ENCODE data around the gene MRPL41. TPM values are rescaled to one million over a fixed set of nuclear protein-coding genes. Genes with fewer than 3 reads are reported as not detected.
A peak's percentile ranks its signal among the peaks of the same experiment; 100 is the strongest.
"Not testable (repeated sequence)": the region's sequence is repeated elsewhere in the genome, so short reads cannot be mapped to it uniquely, and the experiment has no call there.

The MRPL41 gene
- total RNA-seq, 1 donor = 15.6 TPM

GRCh38 chr9:137536594-137537131 is 15.0 kb upstream of the MRPL41 start:
- not testable (repeated sequence) for H3K27me3 ChIP-seq (ENCODE audit: insufficient read depth, low read length); H3K4me3 ChIP-seq (ENCODE audit: low read length); H3K9me3 ChIP-seq (ENCODE audit: low read depth, low read length)
- H3K4me1 ChIP-seq (ENCODE audit: insufficient read depth, low read length) = peaks cover 15% of the 10 kb centered on the region

GRCh38 chr9:137538058-137538457 is 13.6 kb upstream of the MRPL41 start:
- Histone ChIP-seq H3K9me3 (ENCODE audit: low read depth, low read length) (no peaks in the 10 kb centered on the region), H3K4me1 (ENCODE audit: insufficient read depth, low read length) (peaks cover 15% of the 10 kb centered on the region), H3K27me3 (ENCODE audit: insufficient read depth, low read length) (no peaks in the 10 kb centered on the region), H3K4me3 (ENCODE audit: low read length) (no peak overlapping the region)

GRCh38 chr9:137540536-137540935 is 11.1 kb upstream of the MRPL41 start:
- Histone ChIP-seq H3K4me1 (ENCODE audit: insufficient read depth, low read length) (peaks cover 9% of the 10 kb centered on the region), H3K4me3 (ENCODE audit: low read length) (no peak overlapping the region), H3K27me3 (ENCODE audit: insufficient read depth, low read length) (no peaks in the 10 kb centered on the region), H3K9me3 (ENCODE audit: low read depth, low read length) (no peaks in the 10 kb centered on the region)

DNA sequence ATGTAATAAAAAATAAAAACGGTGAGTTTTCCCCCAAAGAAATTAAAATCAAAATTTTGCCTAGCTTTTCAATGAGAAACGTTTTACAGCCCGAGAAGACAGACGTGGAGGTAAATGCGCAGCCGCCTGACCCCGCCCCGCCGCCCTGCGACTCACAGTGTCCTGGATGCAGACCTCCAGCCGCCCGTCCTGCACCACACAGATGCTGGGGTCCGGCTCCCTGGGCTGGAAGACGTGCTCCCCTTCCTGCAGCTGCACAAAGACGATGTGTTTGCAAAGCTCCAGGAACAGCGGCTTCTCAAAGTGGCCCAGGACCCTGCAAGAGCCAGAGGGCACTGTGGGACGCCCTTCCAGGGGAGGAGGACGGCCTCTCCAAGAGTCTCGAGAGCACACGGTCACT is 9.2 kb upstream of the MRPL41 start:
- H3K9me3 ChIP-seq (ENCODE audit: low read depth, low read length) = no peaks in the 10 kb centered on the region
- no peaks in the 10 kb centered on the region for H3K27me3 ChIP-seq (ENCODE audit: insufficient read depth, low read length)
- H3K4me1 ChIP-seq (ENCODE audit: insufficient read depth, low read length) = no peaks in the 10 kb centered on the region
- no peak overlapping the region for H3K4me3 ChIP-seq (ENCODE audit: low read length)

GRCh38 chr9:137543237-137543963 is 8.3 kb upstream of the MRPL41 start:
- Histone ChIP-seq H3K9me3 (ENCODE audit: low read depth, low read length) (no peaks in the 10 kb centered on the region), H3K4me1 (ENCODE audit: insufficient read depth, low read length) (no peaks in the 10 kb centered on the region), H3K4me3 (ENCODE audit: low read length) (no peak overlapping the region), H3K27me3 (ENCODE audit: insufficient read depth, low read length) (no peaks in the 10 kb centered on the region)

DNA sequence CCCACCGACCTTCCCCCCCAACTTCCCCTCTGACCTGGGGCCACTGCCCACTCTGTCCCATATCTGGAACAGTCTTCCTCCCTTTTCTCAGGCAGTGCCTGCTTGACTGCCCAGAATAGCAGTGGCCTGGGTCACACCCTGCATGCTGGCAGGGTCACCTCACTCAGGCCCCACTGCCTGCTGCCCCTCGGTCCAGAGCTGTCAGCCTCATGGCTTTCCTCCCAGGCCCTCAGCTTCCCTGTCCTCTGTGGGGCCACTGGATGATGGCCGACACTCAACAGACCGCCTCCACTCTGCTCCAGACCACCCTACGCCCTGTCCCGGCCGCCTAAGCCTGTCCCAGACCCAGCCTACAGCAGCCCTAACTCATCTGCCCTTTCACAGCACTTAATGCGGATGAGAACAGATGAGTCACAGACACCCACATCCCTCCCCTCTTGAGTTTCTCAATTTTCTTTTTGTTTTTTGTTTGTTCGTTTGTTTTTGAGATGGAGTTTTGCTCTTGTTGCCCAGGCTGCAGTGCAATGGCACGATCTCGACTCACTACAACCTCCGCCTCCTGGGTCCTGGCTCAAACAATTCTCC is 7.4 kb upstream of the MRPL41 start:
- H3K4me1 ChIP-seq (ENCODE audit: insufficient read depth, low read length) = peaks cover 5% of the 10 kb centered on the region
- no peaks in the 10 kb centered on the region for H3K27me3 ChIP-seq (ENCODE audit: insufficient read depth, low read length)
- H3K4me3 ChIP-seq (ENCODE audit: low read length) = no peak overlapping the region
- no peaks in the 10 kb centered on the region for H3K9me3 ChIP-seq (ENCODE audit: low read depth, low read length)

GRCh38 chr9:137545123-137545522 is 6.6 kb upstream of the MRPL41 start:
- Histone ChIP-seq H3K4me3 (ENCODE audit: low read length) (no peak overlapping the region), H3K27me3 (ENCODE audit: insufficient read depth, low read length) (no peaks in the 10 kb centered on the region), H3K9me3 (ENCODE audit: low read depth, low read length) (no peaks in the 10 kb centered on the region), H3K4me1 (ENCODE audit: insufficient read depth, low read length) (peaks cover 12% of the 10 kb centered on the region)

DNA sequence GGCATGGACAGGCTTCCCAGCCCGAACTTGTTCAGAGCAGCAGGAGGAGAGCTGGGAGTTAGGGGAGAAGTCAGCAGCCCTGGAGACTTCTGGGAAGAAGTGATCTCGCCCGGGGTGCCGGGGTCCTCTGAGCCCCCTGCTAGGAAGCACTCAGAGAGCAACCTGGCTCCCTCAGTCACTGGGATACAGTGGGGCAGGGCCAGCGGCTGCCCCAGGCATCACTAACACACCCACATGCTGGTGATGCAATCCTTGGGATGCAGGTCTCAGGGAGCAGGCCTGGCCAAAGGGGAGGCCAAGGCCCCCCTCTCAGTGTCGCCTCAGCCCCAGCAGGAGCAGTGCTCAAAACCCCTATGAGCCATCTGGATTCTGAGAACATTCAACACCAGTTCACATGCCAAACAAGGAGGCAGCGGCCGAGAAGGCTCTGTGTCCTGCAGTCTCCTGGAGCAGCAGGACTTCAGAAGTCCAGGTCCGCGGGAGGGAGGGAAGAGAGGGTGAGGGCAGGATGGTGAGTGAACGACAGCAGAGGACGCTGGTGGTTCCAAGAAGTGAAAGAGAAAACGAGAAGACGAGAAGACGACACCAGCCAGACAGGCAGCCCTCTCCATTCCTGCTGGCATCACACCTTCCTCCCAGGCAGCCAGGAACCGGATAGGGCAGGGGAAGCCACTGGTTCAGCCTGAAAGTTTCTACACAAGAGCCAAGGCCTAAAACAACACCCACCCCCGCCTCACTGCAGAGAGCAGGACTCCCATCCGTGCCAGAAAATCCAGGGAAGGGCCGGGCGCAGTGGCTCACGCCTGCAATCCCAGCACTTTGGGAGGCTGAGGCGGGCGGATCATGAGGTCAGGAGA is 3.8 kb upstream of the MRPL41 start:
- Histone ChIP-seq H3K27me3 (ENCODE audit: insufficient read depth, low read length) (no peaks in the 10 kb centered on the region), H3K4me1 (ENCODE audit: insufficient read depth, low read length) (peaks cover 22% of the 10 kb centered on the region), H3K4me3 (ENCODE audit: low read length) (no peak overlapping the region), H3K9me3 (ENCODE audit: low read depth, low read length) (no peaks in the 10 kb centered on the region)

DNA sequence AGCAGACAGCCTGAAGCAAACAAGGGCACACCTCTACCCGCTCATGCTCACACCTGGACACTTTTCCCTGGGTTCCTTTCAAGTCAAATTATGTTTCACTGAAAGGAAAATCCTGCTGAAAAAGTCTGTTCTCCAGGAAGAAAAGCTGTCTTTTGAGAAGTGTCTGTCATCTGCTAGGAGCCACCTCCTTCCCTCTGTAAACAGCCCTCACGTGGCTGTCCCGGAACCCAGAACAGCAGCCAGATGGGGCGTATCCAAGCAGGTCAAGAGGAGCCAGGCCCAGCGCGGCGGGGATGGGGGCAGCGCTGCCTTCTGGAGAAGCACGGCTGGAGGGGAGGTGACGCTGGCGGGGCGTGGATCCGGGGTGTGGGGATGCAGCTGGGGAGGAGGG is 1.5 kb upstream of the MRPL41 start, which contains the start of gene PNPLA7:
PNPLA7 (minus strand) TSS at position 172 of the 391 bp plus-strand sequence. CDS start 205 bp downstream, outside the sequence.
- Histone ChIP-seq H3K4me1 (ENCODE audit: insufficient read depth, low read length) (peaks cover 22% of the 10 kb centered on the region), H3K9me3 (ENCODE audit: low read depth, low read length) (no peaks in the 10 kb centered on the region), H3K4me3 (ENCODE audit: low read length) (peak within 1 kb of the TSS; percentile 52), H3K27me3 (ENCODE audit: insufficient read depth, low read length) (no peaks in the 10 kb centered on the region)

GRCh38 chr9:137550958-137551263 is 768 bp upstream of the MRPL41 start:
- Histone ChIP-seq H3K4me1 (ENCODE audit: insufficient read depth, low read length) (peaks cover 22% of the 10 kb centered on the region), H3K4me3 (ENCODE audit: low read length) (peak overlapping the region; percentile 52)
- H3K27me3 ChIP-seq (ENCODE audit: insufficient read depth, low read length); H3K9me3 ChIP-seq (ENCODE audit: low read depth, low read length): not testable (repeated sequence)

DNA sequence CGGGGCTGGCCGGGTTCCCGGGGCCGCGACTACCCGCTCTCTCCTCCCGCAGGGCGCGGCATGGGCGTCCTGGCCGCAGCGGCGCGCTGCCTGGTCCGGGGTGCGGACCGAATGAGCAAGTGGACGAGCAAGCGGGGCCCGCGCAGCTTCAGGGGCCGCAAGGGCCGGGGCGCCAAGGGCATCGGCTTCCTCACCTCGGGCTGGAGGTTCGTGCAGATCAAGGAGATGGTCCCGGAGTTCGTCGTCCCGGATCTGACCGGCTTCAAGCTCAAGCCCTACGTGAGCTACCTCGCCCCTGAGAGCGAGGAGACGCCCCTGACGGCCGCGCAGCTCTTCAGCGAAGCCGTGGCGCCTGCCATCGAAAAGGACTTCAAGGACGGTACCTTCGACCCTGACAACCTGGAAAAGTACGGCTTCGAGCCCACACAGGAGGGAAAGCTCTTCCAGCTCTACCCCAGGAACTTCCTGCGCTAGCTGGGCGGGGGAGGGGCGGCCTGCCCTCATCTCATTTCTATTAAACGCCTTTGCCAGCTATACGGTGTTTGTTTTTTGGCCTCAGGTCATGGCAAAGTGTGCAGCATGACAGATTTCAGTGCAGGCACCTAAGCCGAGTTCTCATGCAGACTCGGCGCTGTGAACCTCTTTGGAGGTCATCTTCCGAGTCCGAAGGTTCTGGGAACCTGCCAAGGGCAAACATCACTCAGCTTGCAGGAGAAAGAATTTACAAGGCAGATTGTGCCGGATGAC is 516 bp downstream of the MRPL41 start:
- H3K9me3 ChIP-seq (ENCODE audit: low read depth, low read length) = no peaks in the 10 kb centered on the region
- peak overlapping the region; percentile 57 for H3K4me3 ChIP-seq (ENCODE audit: low read length)
- no peaks in the 10 kb centered on the region for H3K27me3 ChIP-seq (ENCODE audit: insufficient read depth, low read length)
- peaks cover 22% of the 10 kb centered on the region for H3K4me1 ChIP-seq (ENCODE audit: insufficient read depth, low read length)

DNA sequence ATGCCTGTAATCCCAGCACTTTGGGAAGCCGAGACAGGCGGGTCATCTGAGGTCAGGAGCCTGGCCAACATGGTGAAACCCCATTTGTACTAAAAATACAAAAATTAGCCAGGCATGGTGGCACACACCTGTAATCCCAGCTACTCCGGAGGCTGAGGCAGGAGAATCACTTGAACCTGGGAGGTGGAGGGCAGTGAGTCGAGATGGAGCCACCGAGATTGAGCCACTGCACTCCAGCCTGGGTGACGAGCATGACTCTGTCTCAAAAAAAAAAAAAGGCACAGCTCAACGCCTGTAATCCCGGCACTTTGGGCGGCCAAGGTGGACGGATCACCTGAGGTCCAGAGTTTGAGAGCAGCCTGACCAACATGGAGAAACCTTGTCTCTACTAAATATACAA is 2.0 kb downstream of the MRPL41 start:
- not testable (repeated sequence) for H3K27me3 ChIP-seq (ENCODE audit: insufficient read depth, low read length); H3K9me3 ChIP-seq (ENCODE audit: low read depth, low read length); H3K4me3 ChIP-seq (ENCODE audit: low read length)
- peaks cover 20% of the 10 kb centered on the region for H3K4me1 ChIP-seq (ENCODE audit: insufficient read depth, low read length)

GRCh38 chr9:137554349-137554748 is 2.7 kb downstream of the MRPL41 start:
- H3K4me1 ChIP-seq (ENCODE audit: insufficient read depth, low read length) = peaks cover 17% of the 10 kb centered on the region
- no peaks in the 10 kb centered on the region for H3K9me3 ChIP-seq (ENCODE audit: low read depth, low read length)
- no peaks in the 10 kb centered on the region for H3K27me3 ChIP-seq (ENCODE audit: insufficient read depth, low read length)
- H3K4me3 ChIP-seq (ENCODE audit: low read length) = no peak overlapping the region

DNA sequence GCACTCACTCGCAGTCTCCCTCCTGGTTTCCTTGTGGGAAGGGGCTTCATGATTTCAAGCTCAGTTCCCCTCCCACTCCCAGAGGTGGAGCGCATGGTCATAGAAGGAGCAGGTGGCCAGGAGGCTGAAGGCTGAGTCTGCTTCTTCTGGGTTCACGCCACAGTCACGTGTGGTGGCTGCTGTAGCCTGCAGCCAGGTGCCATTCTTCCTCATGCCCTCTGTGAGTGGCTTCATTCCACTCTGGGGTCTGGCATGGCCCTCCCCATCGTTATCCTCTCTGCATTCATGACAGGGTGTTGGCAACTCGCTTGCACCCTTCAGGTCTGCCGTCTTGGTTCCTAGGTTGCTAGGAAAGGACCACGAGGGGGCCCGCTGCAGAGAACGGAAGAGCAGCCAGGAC is 3.5 kb downstream of the MRPL41 start:
- H3K4me3 ChIP-seq (ENCODE audit: low read length) = no peak overlapping the region
- no peaks in the 10 kb centered on the region for H3K27me3 ChIP-seq (ENCODE audit: insufficient read depth, low read length)
- no peaks in the 10 kb centered on the region for H3K9me3 ChIP-seq (ENCODE audit: low read depth, low read length)
- peaks cover 9% of the 10 kb centered on the region for H3K4me1 ChIP-seq (ENCODE audit: insufficient read depth, low read length)

All from mononuclear cell (primary cell).